Endothelial cell of umbilical vein (primary cell): ENCODE measurements around the gene DUSP16.

Source experiments
- CTCF ChIP-seq, 2 donors: IDR thresholded peaks; 1 replicate in 1 of 2; 2 replicates in 1 of 2; pipeline ENCODE4 v1.5.1; 2011; ENCODE audit warnings: low read length in 2 of 2, mild to moderate bottlenecking in 2 of 2, moderate library complexity in 2 of 2, control low read depth in 1 of 2, inconsistent platforms in 1 of 2, low read depth in 1 of 2; ENCODE audit not compliant: insufficient read depth in 1 of 2; ENCODE audit errors: extremely low read depth in 1 of 2
- EZH2 ChIP-seq: IDR thresholded peaks from 2 replicates; pipeline ENCODE4 v1.6.1; 2012; ENCODE audit warnings: borderline replicate concordance, low read depth, mild to moderate bottlenecking, moderate library complexity, low read length, inconsistent platforms; ENCODE audit not compliant: severe bottlenecking
- POLR2A ChIP-seq: IDR thresholded peaks from 2 replicates; pipeline ENCODE4 v1.6.1; 2012; ENCODE audit warnings: low read depth, mild to moderate bottlenecking, control low read depth, low read length
- TF ChIP-seq, protein P1 (sequence below): IDR thresholded peaks from 2 replicates; pipeline ENCODE4 v1.6.1; 2011; ENCODE audit not compliant: insufficient read depth, insufficient read length

DNA sequence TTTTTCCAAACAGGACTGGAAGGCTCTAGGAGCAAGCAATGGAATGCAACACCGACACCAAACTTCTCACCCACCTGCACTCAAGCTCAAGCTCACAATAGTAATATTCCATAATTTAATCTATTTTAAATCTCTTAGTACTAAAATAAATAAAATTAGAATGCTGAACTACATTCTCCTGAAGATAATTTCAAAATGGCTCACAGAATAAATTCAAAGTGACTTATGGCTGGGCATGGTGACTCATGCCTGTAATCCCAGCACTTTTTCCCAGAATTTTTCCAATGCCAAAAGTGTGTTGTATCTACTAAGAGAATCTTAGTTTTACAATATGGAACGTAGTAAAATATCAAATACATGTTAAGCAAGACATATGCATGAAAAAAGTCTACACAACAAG, 31.5 kb downstream of the DUSP16 start:
- no peak for TF ChIP-seq CTCF (IDR thresholded peaks at IDR 0.05; ENCODE audit: extremely low read depth in 1 of 2, insufficient read depth in 1 of 2, low read depth in 1 of 2, low read length in 2 of 2)
- TF ChIP-seq, protein P1, sequence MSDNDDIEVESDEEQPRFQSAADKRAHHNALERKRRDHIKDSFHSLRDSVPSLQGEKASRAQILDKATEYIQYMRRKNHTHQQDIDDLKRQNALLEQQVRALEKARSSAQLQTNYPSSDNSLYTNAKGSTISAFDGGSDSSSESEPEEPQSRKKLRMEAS: no peak
- TF ChIP-seq POLR2A: no peak
- no peak for TF ChIP-seq EZH2
